Naive B cell (primary cell): ENCODE data around the gene CHAF1A. TPM values are rescaled to one million over a fixed set of nuclear protein-coding genes. Genes with fewer than 3 reads are reported as not detected.
A peak's percentile ranks its signal among the peaks of the same experiment; 100 is the strongest.

Experiments used
- ATAC-seq, 2 donors: fragments of 150-1000 bp; cut with Tn5 transposase; 2 replicates each; pipeline ENCODE4 v1.10.0; 2021; ENCODE audit warnings: low read depth in 2 of 2, mild to moderate bottlenecking in 2 of 2, moderate library complexity in 2 of 2
- DNase-seq: peaks from one replicate; pipeline ENCODE4 v3.0.0; 2022
- H3K27ac Mint-ChIP-seq, 6 donors: one replicate each; pipeline ENCODE4 v1.8.0; 2020 to 2022; ENCODE audit warnings: mild to moderate bottlenecking in 6 of 6, mixed read lengths in 6 of 6, moderate library complexity in 5 of 6, inconsistent platforms in 2 of 6
- H3K27me3 Mint-ChIP-seq, 3 donors: one replicate each; pipeline ENCODE4 v1.8.0; 2021 to 2022; ENCODE audit warnings: mixed read lengths in 3 of 3, mild to moderate bottlenecking in 1 of 3
- H3K36me3 Mint-ChIP-seq, 2 donors: one replicate each; pipeline ENCODE4 v1.8.0; 2020 to 2022; ENCODE audit warnings: mixed read lengths in 2 of 2, inconsistent platforms in 1 of 2, mild to moderate bottlenecking in 1 of 2
- H3K4me1 Mint-ChIP-seq, 3 donors: one replicate each; pipeline ENCODE4 v1.8.0; 2020 to 2022; ENCODE audit warnings: mixed read lengths in 3 of 3, inconsistent platforms in 1 of 3, mild to moderate bottlenecking in 1 of 3, moderate library complexity in 1 of 3
- H3K4me3 Mint-ChIP-seq, 8 donors: one replicate each; pipeline ENCODE4 v1.8.0; 2020 to 2022; ENCODE audit warnings: mild to moderate bottlenecking in 8 of 8, mixed read lengths in 8 of 8, moderate library complexity in 8 of 8, inconsistent platforms in 2 of 8
- H3K9me3 Mint-ChIP-seq, 7 donors: one replicate each; pipeline ENCODE4 v1.8.0; 2020 to 2022; ENCODE audit warnings: mixed read lengths in 7 of 7, mild to moderate bottlenecking in 5 of 7, inconsistent platforms in 2 of 7, moderate library complexity in 1 of 7
- polyA plus RNA-seq, 6 donors: library from polyadenylated mRNA; unstranded; fragments of 300-500 nt; fragmentation: Illumina TruSeq; gene quantifications; one replicate each; pipeline ENCODE4 v1.2.3, GENCODE V29; 2021; ENCODE audit warnings: low read depth in 6 of 6

Gene CHAF1A
- polyA plus RNA-seq, 6 donors from 2014 or later: 0.14 to 4.8 (median 2.7) TPM

GRCh38 chr19:4457654-4458395 lies 55.4 kb downstream of the CHAF1A start, which contains the start of gene UBXN6:
UBXN6 (minus strand) TSS chr19:4457794; CDS start chr19:4457697, 97 bp downstream.
- Mint-ChIP-seq H3K9me3 (no peaks in the 10 kb centered on the region), H3K27ac (peak within 1 kb of the TSS; percentile 90 to 97 (median 94)), H3K4me1 (peaks cover 13 to 27% (median 24%) of the 10 kb centered on the region in 3 donors), H3K36me3 (no peaks in the 10 kb centered on the region), H3K27me3 (no peaks in the 10 kb centered on the region), H3K4me3 (peak within 1 kb of the TSS; percentile 83 to 96 (median 92))
- ATAC-seq (peak; percentile 97 to 98), DNase-seq (peak; percentile 95)

GRCh38 chr19:4464815-4465581 lies 62.6 kb downstream of the CHAF1A start:
- no peaks in the 10 kb centered on the region for H3K36me3 Mint-ChIP-seq
- ATAC-seq (no peak), DNase-seq (no peak)
- no peak overlapping the region for H3K27ac Mint-ChIP-seq
- H3K9me3 Mint-ChIP-seq: no peaks in the 10 kb centered on the region
- no peaks in the 10 kb centered on the region for H3K27me3 Mint-ChIP-seq
- no peaks in the 10 kb centered on the region for H3K4me1 Mint-ChIP-seq
- H3K4me3 Mint-ChIP-seq: no peak overlapping the region

- peaks cover 0 to 7% (median 0%) of the 10 kb centered on the region in 3 donors for H3K4me1 Mint-ChIP-seq
- H3K9me3 Mint-ChIP-seq: no peaks in the 10 kb centered on the region
- no peak for DNase-seq
- ATAC-seq: no peak
- H3K27me3 Mint-ChIP-seq: no peaks in the 10 kb centered on the region
- H3K27ac Mint-ChIP-seq: no peak overlapping the region
- H3K36me3 Mint-ChIP-seq: no peaks in the 10 kb centered on the region
- no peak overlapping the region for H3K4me3 Mint-ChIP-seq
Measured at GRCh38 chr19:4467835-4468234, 65.4 kb downstream of the CHAF1A start.

- Mint-ChIP-seq H3K36me3 (peaks cover 0 to 5% of the 10 kb centered on the region in 2 donors), H3K4me1 (peaks cover 15 to 27% (median 20%) of the 10 kb centered on the region in 3 donors), H3K27ac (no peak overlapping the region), H3K4me3 (no peak overlapping the region), H3K27me3 (no peaks in the 10 kb centered on the region), H3K9me3 (no peaks in the 10 kb centered on the region)
- DNase-seq: peak; percentile 97
- peak; percentile 81 to 83 for ATAC-seq
Measured at GRCh38 chr19:4471403-4472173, 69.1 kb downstream of the CHAF1A start.

- Mint-ChIP-seq H3K36me3 (peaks cover 0 to 8% of the 10 kb centered on the region in 2 donors), H3K27me3 (no peaks in the 10 kb centered on the region), H3K9me3 (no peaks in the 10 kb centered on the region), H3K4me3 (peak within 1 kb of the TSS in 7 of 8 donors; percentile 64 to 91 (median 80)), H3K27ac (peak within 1 kb of the TSS in 2 of 6 donors; percentile 76 to 81), H3K4me1 (peaks cover 15 to 27% (median 20%) of the 10 kb centered on the region in 3 donors)
- DNase-seq (no peak), ATAC-seq (no peak)
Measured at GRCh38 chr19:4472174-4472974, 69.9 kb downstream of the CHAF1A start, which contains the start of gene HDGFL2. HDGFL2 (plus strand) TSS chr19:4472297; CDS start chr19:4472351, 54 bp downstream.

GRCh38 chr19:4473011-4473762 lies 70.7 kb downstream of the CHAF1A start:
- peak overlapping the region in 3 of 6 donors; percentile 76 to 82 (median 81) for H3K27ac Mint-ChIP-seq
- H3K9me3 Mint-ChIP-seq: no peaks in the 10 kb centered on the region
- no peaks in the 10 kb centered on the region for H3K27me3 Mint-ChIP-seq

GRCh38 chr19:4473763-4474513 lies 71.5 kb downstream of the CHAF1A start:
- peak overlapping the region in 7 of 8 donors; percentile 58 to 91 (median 80) for H3K4me3 Mint-ChIP-seq
- ATAC-seq: no peak
- no peaks in the 10 kb centered on the region for H3K9me3 Mint-ChIP-seq
- peak overlapping the region in 3 of 6 donors; percentile 56 to 82 (median 81) for H3K27ac Mint-ChIP-seq
- no peak for DNase-seq
- H3K4me1 Mint-ChIP-seq: peaks cover 15 to 27% (median 20%) of the 10 kb centered on the region in 3 donors
- H3K27me3 Mint-ChIP-seq: no peaks in the 10 kb centered on the region
- H3K36me3 Mint-ChIP-seq: peaks cover 0 to 8% of the 10 kb centered on the region in 2 donors

More at GRCh38 chr19:4473011-4473762, 70.7 kb downstream of the CHAF1A start:
- Mint-ChIP-seq H3K4me3 (peak overlapping the region in 7 of 8 donors; percentile 68 to 91 (median 81)), H3K36me3 (peaks cover 0 to 8% of the 10 kb centered on the region in 2 donors), H3K4me1 (peaks cover 15 to 27% (median 20%) of the 10 kb centered on the region in 3 donors)
- no peak for DNase-seq
- ATAC-seq: no peak

- DNase-seq (no peak), ATAC-seq (no peak)
- Mint-ChIP-seq H3K4me1 (peaks cover 15 to 27% (median 20%) of the 10 kb centered on the region in 3 donors), H3K9me3 (no peaks in the 10 kb centered on the region), H3K27ac (peak overlapping the region in 2 of 6 donors; percentile 20 to 81), H3K4me3 (peak overlapping the region in 7 of 8 donors; percentile 46 to 83 (median 80)), H3K36me3 (peaks cover 0 to 8% of the 10 kb centered on the region in 2 donors), H3K27me3 (no peaks in the 10 kb centered on the region)
Measured at GRCh38 chr19:4474514-4475022, 72.1 kb downstream of the CHAF1A start.

- Mint-ChIP-seq H3K27ac (peak overlapping the region in 1 of 6 donors; percentile 39), H3K36me3 (peaks cover 0 to 8% of the 10 kb centered on the region in 2 donors), H3K4me1 (peaks cover 15 to 21% (median 20%) of the 10 kb centered on the region in 3 donors), H3K27me3 (no peaks in the 10 kb centered on the region), H3K9me3 (no peaks in the 10 kb centered on the region), H3K4me3 (peak overlapping the region in 1 of 8 donors; percentile 30)
- ATAC-seq: no peak
- DNase-seq: no peak
Measured at GRCh38 chr19:4477034-4477801, 74.8 kb downstream of the CHAF1A start.

GRCh38 chr19:4482721-4483364 lies 80.4 kb downstream of the CHAF1A start:
- H3K9me3 Mint-ChIP-seq: no peaks in the 10 kb centered on the region
- peaks cover 3 to 6% (median 4%) of the 10 kb centered on the region in 3 donors for H3K4me1 Mint-ChIP-seq
- no peaks in the 10 kb centered on the region for H3K27me3 Mint-ChIP-seq
- ATAC-seq (no peak), DNase-seq (no peak)
- H3K4me3 Mint-ChIP-seq: no peak overlapping the region
- peaks cover 0 to 9% of the 10 kb centered on the region in 2 donors for H3K36me3 Mint-ChIP-seq
- H3K27ac Mint-ChIP-seq: no peak overlapping the region
